Measurements from ENCODE around the gene RCN2.

Gene RCN2

GRCh38 chr15:76987276-76987675 is 55.7 kb downstream of the RCN2 start:
- H3K27ac Mint-ChIP-seq: peak overlapping the region; percentile 95
- H3K4me1 Mint-ChIP-seq: peaks cover 55% of the 10 kb centered on the region

GRCh38 chr15:76987896-76988860 is 56.6 kb downstream of the RCN2 start:
- H3K27me3 Mint-ChIP-seq: no peaks in the 10 kb centered on the region
- DNase-seq: peak; percentile 67
- H3K9me3 Mint-ChIP-seq: no peaks in the 10 kb centered on the region
- H3K4me1 Mint-ChIP-seq: peaks cover 63% of the 10 kb centered on the region
- H3K36me3 Mint-ChIP-seq: no peaks in the 10 kb centered on the region
- CTCF ChIA-PET: interaction anchor here (1.6 to 4.8 kb wide), 6 partner anchors 9 to 43 kb away, joined by 3 to 36 read pairs (median 8); no protein-coding TSS in a partner anchor
- H3K27ac Mint-ChIP-seq: peak overlapping the region; percentile 95
- H3K4me3 Mint-ChIP-seq: peak overlapping the region; percentile 24

More at GRCh38 chr15:76987276-76987675, 55.7 kb downstream of the RCN2 start:
- Mint-ChIP-seq H3K36me3 (no peaks in the 10 kb centered on the region), H3K9me3 (no peaks in the 10 kb centered on the region), H3K4me3 (no peak overlapping the region), H3K27me3 (no peaks in the 10 kb centered on the region)
- CTCF ChIA-PET: interaction anchor here (1.6 to 4.8 kb wide), 4 partner anchors 10 to 38 kb away, joined by 3 to 36 read pairs (median 8); no protein-coding TSS in a partner anchor
- DNase-seq: no peak

GRCh38 chr15:76988867-76989780 is 57.6 kb downstream of the RCN2 start:
- peaks cover 69% of the 10 kb centered on the region for H3K4me1 Mint-ChIP-seq
- H3K27me3 Mint-ChIP-seq: no peaks in the 10 kb centered on the region
- DNase-seq: no peak
- peak overlapping the region; percentile 95 for H3K27ac Mint-ChIP-seq
- peak overlapping the region; percentile 24 for H3K4me3 Mint-ChIP-seq
- CTCF ChIA-PET: interaction anchor here (1.2 to 4.8 kb wide), 5 partner anchors 9 to 42 kb away, joined by 3 to 36 read pairs (median 5); no protein-coding TSS in a partner anchor
- H3K9me3 Mint-ChIP-seq: no peaks in the 10 kb centered on the region
- no peaks in the 10 kb centered on the region for H3K36me3 Mint-ChIP-seq

- Mint-ChIP-seq H3K9me3 (no peaks in the 10 kb centered on the region), H3K27ac (no peak overlapping the region), H3K27me3 (no peaks in the 10 kb centered on the region), H3K36me3 (peaks cover 6% of the 10 kb centered on the region), H3K4me1 (peaks cover 75% of the 10 kb centered on the region), H3K4me3 (no peak overlapping the region)
- CTCF ChIA-PET: no interaction called here
- DNase-seq: no peak
These were observed 59.5 kb downstream of the RCN2 start for GRCh38 chr15:76991048-76991447.

- peak overlapping the region; percentile 20 for H3K27ac Mint-ChIP-seq
- peaks cover 7% of the 10 kb centered on the region for H3K36me3 Mint-ChIP-seq
- no peak overlapping the region for H3K4me3 Mint-ChIP-seq
- no peaks in the 10 kb centered on the region for H3K9me3 Mint-ChIP-seq
- CTCF ChIA-PET: no interaction called here
- H3K4me1 Mint-ChIP-seq: peaks cover 69% of the 10 kb centered on the region
- H3K27me3 Mint-ChIP-seq: no peaks in the 10 kb centered on the region
- DNase-seq: peak; percentile 16
These were observed 60.4 kb downstream of the RCN2 start for GRCh38 chr15:76991741-76992645.

GRCh38 chr15:76993114-76993725 is 61.7 kb downstream of the RCN2 start:
- peak overlapping the region; percentile 42 for H3K4me3 Mint-ChIP-seq
- no peaks in the 10 kb centered on the region for H3K27me3 Mint-ChIP-seq
- peak; percentile 6 for DNase-seq
- H3K27ac Mint-ChIP-seq: peak overlapping the region; percentile 95
- CTCF ChIA-PET: interaction anchor here (0.5 to 7.5 kb wide), 5 partner anchors 19 to 38 kb away, joined by 3 to 62 read pairs (median 26); no protein-coding TSS in a partner anchor
- peaks cover 15% of the 10 kb centered on the region for H3K36me3 Mint-ChIP-seq
- no peaks in the 10 kb centered on the region for H3K9me3 Mint-ChIP-seq
- peaks cover 69% of the 10 kb centered on the region for H3K4me1 Mint-ChIP-seq

GRCh38 chr15:76994001-76994400 is 62.5 kb downstream of the RCN2 start:
- H3K4me1 Mint-ChIP-seq: peaks cover 69% of the 10 kb centered on the region
- peaks cover 21% of the 10 kb centered on the region for H3K36me3 Mint-ChIP-seq
- H3K27me3 Mint-ChIP-seq: no peaks in the 10 kb centered on the region
- peak; percentile 68 for DNase-seq
- H3K27ac Mint-ChIP-seq: peak overlapping the region; percentile 95
- CTCF ChIA-PET: interaction anchor here (0.5 to 7.5 kb wide), 5 partner anchors 19 to 37 kb away, joined by 3 to 62 read pairs (median 26); no protein-coding TSS in a partner anchor
- H3K9me3 Mint-ChIP-seq: no peaks in the 10 kb centered on the region
- H3K4me3 Mint-ChIP-seq: peak overlapping the region; percentile 94

GRCh38 chr15:76994496-76994895 is 62.9 kb downstream of the RCN2 start:
- no peak for DNase-seq
- CTCF ChIA-PET: interaction anchor here (1.5 to 7.5 kb wide), 4 partner anchors 19 to 29 kb away, joined by 3 to 62 read pairs (median 36); no protein-coding TSS in a partner anchor
- H3K36me3 Mint-ChIP-seq: peaks cover 25% of the 10 kb centered on the region
- H3K9me3 Mint-ChIP-seq: no peaks in the 10 kb centered on the region
- no peaks in the 10 kb centered on the region for H3K27me3 Mint-ChIP-seq
- peak overlapping the region; percentile 95 for H3K27ac Mint-ChIP-seq
- peak overlapping the region; percentile 94 for H3K4me3 Mint-ChIP-seq
- H3K4me1 Mint-ChIP-seq: peaks cover 70% of the 10 kb centered on the region

- peak; percentile 84 for DNase-seq
- no peaks in the 10 kb centered on the region for H3K27me3 Mint-ChIP-seq
- peaks cover 28% of the 10 kb centered on the region for H3K36me3 Mint-ChIP-seq
- H3K9me3 Mint-ChIP-seq: no peaks in the 10 kb centered on the region
- CTCF ChIA-PET: interaction anchor here (1.1 to 7.5 kb wide), 6 partner anchors 13 to 123 kb away, joined by 3 to 62 read pairs (median 15); no protein-coding TSS in a partner anchor
- H3K4me3 Mint-ChIP-seq: peak within 1 kb of the TSS; percentile 94
- H3K4me1 Mint-ChIP-seq: peaks cover 73% of the 10 kb centered on the region
- H3K27ac Mint-ChIP-seq: peak within 1 kb of the TSS; percentile 95
These were observed 63.7 kb downstream of the RCN2 start, which contains the start of gene PSTPIP1 for GRCh38 chr15:76994971-76995945. TSS of gene PSTPIP1 (plus strand) at chr15:76995126. CDS start at chr15:76995574, 448 bp downstream.

- Mint-ChIP-seq H3K9me3 (no peaks in the 10 kb centered on the region), H3K27me3 (no peaks in the 10 kb centered on the region), H3K36me3 (peaks cover 32% of the 10 kb centered on the region), H3K27ac (peak overlapping the region; percentile 95), H3K4me3 (peak overlapping the region; percentile 94), H3K4me1 (peaks cover 76% of the 10 kb centered on the region)
- DNase-seq: peak; percentile 20
- CTCF ChIA-PET: interaction anchor here (1.1 to 7.5 kb wide), 7 partner anchors 9 to 547 kb away, joined by 3 to 62 read pairs (median 8); no protein-coding TSS in a partner anchor
These were observed 64.6 kb downstream of the RCN2 start for GRCh38 chr15:76996076-76996525.

GRCh38 chr15:76996526-76997401 is 65.2 kb downstream of the RCN2 start:
- Mint-ChIP-seq H3K36me3 (peaks cover 38% of the 10 kb centered on the region), H3K4me3 (peak overlapping the region; percentile 94), H3K27ac (peak overlapping the region; percentile 95), H3K27me3 (no peaks in the 10 kb centered on the region), H3K9me3 (no peaks in the 10 kb centered on the region), H3K4me1 (peaks cover 81% of the 10 kb centered on the region)
- CTCF ChIA-PET: interaction anchor here (1.1 to 7.5 kb wide), 7 partner anchors 10 to 547 kb away, joined by 3 to 62 read pairs (median 8); no protein-coding TSS in a partner anchor
- peak; percentile 64 for DNase-seq
